ENCODE data around the gene EMSY. TPM values are rescaled to one million over a fixed set of nuclear protein-coding genes. Genes with fewer than 3 reads are reported as not detected.

Gene EMSY
- total RNA-seq, 4 donors from 2014 or later = 33.9 to 47.0 (median 41.5) TPM

DNA sequence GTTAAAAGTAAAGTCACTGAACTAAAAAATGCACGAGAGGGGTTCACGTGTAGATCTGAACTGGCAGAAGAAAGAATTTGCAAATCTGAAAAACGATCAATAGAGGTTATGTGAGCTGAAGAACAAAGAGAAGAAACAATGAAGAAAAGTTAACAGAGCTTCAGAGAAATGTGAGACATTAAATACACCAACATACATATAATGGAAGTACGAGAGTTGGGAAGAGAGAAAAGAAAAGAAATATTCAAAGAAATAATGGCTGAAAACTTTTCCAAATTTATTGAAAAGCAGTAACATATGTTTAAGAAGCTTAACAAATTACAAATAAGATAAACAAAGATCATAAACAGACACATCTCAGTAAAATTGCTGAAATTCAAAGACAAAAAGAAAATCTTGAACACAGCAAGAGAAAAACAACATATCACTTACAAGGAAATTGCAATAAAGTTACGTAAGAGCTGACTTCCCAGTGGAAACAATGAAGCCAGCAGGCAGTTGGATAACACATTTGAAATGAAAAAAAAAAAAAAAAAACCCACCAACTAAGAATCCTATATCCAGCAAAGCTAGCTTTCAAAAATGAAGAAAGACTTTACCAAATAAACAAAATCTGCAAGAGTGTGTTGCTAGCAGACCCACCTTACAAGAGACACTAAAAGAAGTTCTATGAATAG is 56.8 kb downstream of the EMSY start:
- peaks cover 0 to 9% (median 0%) of the 10 kb centered on the region in 4 donors for H3K9me3 ChIP-seq
- TF ChIP-seq EP300 (IDR thresholded peaks at IDR 0.05) (no peak), CTCF (IDR thresholded peaks at IDR 0.05) (no peak), POLR2A (IDR thresholded peaks at IDR 0.05) (no peak)
- 97 to 98% methylated on average over 5 of the region's 5 CpGs for WGBS, 2 donors

DNA sequence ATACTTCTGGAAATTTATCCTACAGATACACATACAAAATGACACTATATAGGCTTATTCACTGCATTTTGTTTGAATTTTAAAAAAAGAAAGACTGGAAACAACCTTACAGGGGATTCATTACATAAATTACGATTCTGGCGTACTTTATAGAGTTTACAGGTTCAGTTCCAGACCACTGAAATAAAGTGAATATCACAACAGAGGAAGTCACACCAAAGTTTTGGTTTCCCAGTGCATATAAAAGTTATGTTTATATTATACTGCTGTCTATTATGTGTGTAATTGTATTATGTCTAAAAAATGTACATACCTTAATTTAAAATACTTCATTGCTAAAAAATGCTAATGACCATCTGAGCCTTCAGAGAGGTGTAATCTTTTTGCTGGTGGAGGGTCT is 62.0 kb downstream of the EMSY start:
- H3K9me3 ChIP-seq = peaks cover 0 to 2% (median 0%) of the 10 kb centered on the region in 4 donors
- 93 to 98% methylated on average over 2 of the region's 2 CpGs for WGBS, 2 donors
- TF ChIP-seq EP300 (IDR thresholded peaks at IDR 0.05) (no peak), POLR2A (IDR thresholded peaks at IDR 0.05) (no peak), CTCF (IDR thresholded peaks at IDR 0.05) (no peak)
- H3K4me3 ChIP-seq = no peak overlapping the region
- no peak overlapping the region for H3K27ac ChIP-seq
- H3K27me3 ChIP-seq = no peaks in the 10 kb centered on the region
- H3K4me1 ChIP-seq = peaks cover 0 to 3% (median 0%) of the 10 kb centered on the region in 4 donors
- DNase-seq (ENCODE audit: low spot score in 2 of 2) = no peak
- peaks cover 0 to 8% (median 0%) of the 10 kb centered on the region in 3 donors for H3K36me3 ChIP-seq

More for the DNA sequence above, 56.8 kb downstream of the EMSY start:
- H3K4me1 ChIP-seq = no peaks in the 10 kb centered on the region
- no peak for DNase-seq (ENCODE audit: low spot score in 2 of 2)
- H3K36me3 ChIP-seq = peaks cover 0 to 36% (median 0%) of the 10 kb centered on the region in 3 donors
- H3K27me3 ChIP-seq = no peaks in the 10 kb centered on the region
- H3K4me3 ChIP-seq = no peak overlapping the region
- H3K27ac ChIP-seq = no peak overlapping the region

DNA sequence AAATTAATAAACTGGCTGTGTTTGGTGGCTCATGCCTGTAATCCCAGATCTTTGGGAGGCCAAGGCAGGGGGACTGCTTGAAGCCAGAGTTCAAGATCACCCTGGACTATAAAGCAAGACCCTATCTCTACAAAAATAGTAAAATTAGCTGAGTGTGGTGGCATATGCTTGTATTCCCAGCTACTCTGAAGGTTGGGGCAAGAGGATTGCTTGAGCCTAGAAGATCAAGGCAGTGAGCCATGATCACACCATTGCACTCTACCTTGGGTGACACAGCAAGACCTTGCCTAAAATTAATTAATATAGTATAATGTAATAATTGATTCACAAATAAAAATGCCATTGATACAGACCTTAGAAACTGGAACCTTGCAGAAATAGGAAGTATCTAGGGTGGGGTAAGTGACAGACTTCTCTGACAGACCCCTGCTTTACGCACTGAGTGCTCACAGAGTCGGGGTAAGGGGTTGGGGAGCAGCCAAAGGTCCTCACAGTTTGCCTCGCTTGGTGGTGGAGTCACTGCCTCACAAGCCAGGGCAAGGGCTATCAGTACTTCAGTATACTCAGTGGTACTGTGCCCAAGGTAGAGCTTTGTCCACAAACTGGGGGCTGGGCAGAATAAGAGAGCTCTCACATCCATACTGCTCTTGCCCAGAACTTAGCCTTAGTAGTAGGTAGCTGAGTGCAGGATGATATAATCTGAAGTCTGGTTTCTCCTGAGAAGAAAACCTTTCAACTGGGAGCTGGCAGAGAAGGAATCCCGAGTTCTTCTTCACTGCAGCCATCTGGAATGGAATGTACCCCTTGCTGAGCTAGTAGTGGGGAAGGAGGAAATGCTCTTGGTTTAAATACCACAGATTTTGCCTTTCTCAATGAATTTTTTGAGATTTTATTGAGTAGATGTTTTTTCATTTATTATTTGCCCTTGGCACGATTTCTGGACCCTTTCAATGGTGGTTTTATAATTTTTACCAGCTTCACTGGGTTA is 65.5 kb downstream of the EMSY start:
- Histone ChIP-seq H3K27ac (no peak overlapping the region), H3K27me3 (no peaks in the 10 kb centered on the region), H3K4me3 (no peak overlapping the region), H3K9me3 (no peaks in the 10 kb centered on the region), H3K36me3 (peaks cover 0 to 7% (median 0%) of the 10 kb centered on the region in 3 donors), H3K4me1 (peaks cover 0 to 17% (median 0%) of the 10 kb centered on the region in 4 donors)
- no peak for DNase-seq (ENCODE audit: low spot score in 2 of 2)
- TF ChIP-seq EP300 (IDR thresholded peaks at IDR 0.05) = no peak
- no peak for TF ChIP-seq POLR2A (IDR thresholded peaks at IDR 0.05)
- WGBS, 2 donors = 84 to 86% methylated on average over 5 of the region's 5 CpGs

- Histone ChIP-seq H3K4me3 (no peak overlapping the region), H3K4me1 (peaks cover 0 to 17% (median 0%) of the 10 kb centered on the region in 4 donors), H3K36me3 (peaks cover 0 to 24% (median 0%) of the 10 kb centered on the region in 3 donors), H3K9me3 (no peaks in the 10 kb centered on the region), H3K27ac (no peak overlapping the region), H3K27me3 (no peaks in the 10 kb centered on the region)
- DNase-seq (ENCODE audit: low spot score in 2 of 2) = no peak
- 48 to 52% methylated on average over 1 of the region's 1 CpG for WGBS, 2 donors
- peak in 3 of 5 experiments; percentile 10 to 37 (median 15) for TF ChIP-seq CTCF (IDR thresholded peaks at IDR 0.05)
- TF ChIP-seq POLR2A (IDR thresholded peaks at IDR 0.05) = no peak
- no peak for TF ChIP-seq EP300 (IDR thresholded peaks at IDR 0.05)
These were observed 68.2 kb downstream of the EMSY start for GRCh38 chr11:76512851-76513653.

- Histone ChIP-seq H3K27ac (no peak overlapping the region), H3K9me3 (no peaks in the 10 kb centered on the region), H3K27me3 (no peaks in the 10 kb centered on the region), H3K4me3 (no peak overlapping the region), H3K4me1 (peaks cover 0 to 17% (median 0%) of the 10 kb centered on the region in 4 donors), H3K36me3 (peaks cover 0 to 28% (median 0%) of the 10 kb centered on the region in 3 donors)
- DNase-seq (ENCODE audit: low spot score in 2 of 2) = no peak
- TF ChIP-seq POLR2A (IDR thresholded peaks at IDR 0.05) = no peak
- TF ChIP-seq CTCF (IDR thresholded peaks at IDR 0.05) = no peak
- TF ChIP-seq EP300 (IDR thresholded peaks at IDR 0.05) = no peak
- 81 to 89% methylated on average over 3 of the region's 3 CpGs for WGBS, 2 donors
These were observed 68.8 kb downstream of the EMSY start for GRCh38 chr11:76513654-76514034.
